Sigmoid colon (tissue), 7 donors: Measurements from ENCODE around the gene RNF169. TPM values are rescaled to one million over a fixed set of nuclear protein-coding genes. Genes with fewer than 3 reads are reported as not detected.

Source experiments
- DNase-seq: peaks from one replicate; pipeline ENCODE4 v3.0.0-alpha.2; 2019
- H3K27ac ChIP-seq, 4 donors: fragments of 200-600 bp; sonication (generic); one replicate each; pipeline ENCODE4 v1.5.1; 2016 to 2019; ENCODE audit warnings: mild to moderate bottlenecking in 1 of 4
- H3K27me3 ChIP-seq, 3 donors: fragments of 200-600 bp; sonication (generic); one replicate each; pipeline ENCODE4 v1.5.1; 2019; ENCODE audit warnings: mild to moderate bottlenecking in 1 of 3
- H3K36me3 ChIP-seq, 4 donors: fragments of 200-600 bp; sonication (generic); one replicate each; pipeline ENCODE4 v1.5.1; 2016 to 2019
- H3K4me1 ChIP-seq, 4 donors: fragments of 200-600 bp; sonication (generic); one replicate each; pipeline ENCODE4 v1.5.1; 2017 to 2019
- H3K4me3 ChIP-seq, 4 donors: fragments of 200-600 bp; sonication (generic); one replicate each; pipeline ENCODE4 v1.5.1; 2017 to 2019; ENCODE audit warnings: mild to moderate bottlenecking in 2 of 4, moderate library complexity in 1 of 4
- H3K9me3 ChIP-seq, 4 donors: fragments of 200-600 bp in 3 of 4; sonication (generic) in 3 of 4; one replicate each; pipeline versions ENCODE4 v1.5.1 to v1.6.1; 2013 to 2019
- EP300 ChIP-seq, 4 donors: sonication (generic); formaldehyde crosslinking; IDR thresholded peaks; one replicate each; pipeline ENCODE4 v1.6.1; 2017; ENCODE audit warnings: antibody characterized with exemption in 4 of 4
- POLR2A ChIP-seq, 2 donors: fragments of 450-650 bp; IDR thresholded peaks; one replicate each; pipeline ENCODE4 v1.6.1; 2016; ENCODE audit warnings: antibody characterized with exemption in 2 of 2, mild to moderate bottlenecking in 2 of 2, moderate library complexity in 2 of 2
- POLR2AphosphoS5 ChIP-seq, 4 donors: sonication (generic); formaldehyde crosslinking; IDR thresholded peaks; one replicate each; pipeline ENCODE4 v1.6.1; 2017; ENCODE audit warnings: antibody characterized with exemption in 4 of 4
- WGBS, 2 donors: extraction: QIAGEN DNeasy Blood & Tissue Kit; methylation state at CpG; one replicate each; pipeline ENCODE4 v1.1.7; 2013; 5-methylcytosine and 5-hydroxymethylcytosine counted together
- intact Hi-C: fragments of 100-400 bp; cut with DNase I; formaldehyde crosslinking; loops from one replicate; pipeline ENCODE4 v1.15.1; 2023
- polyA plus RNA-seq, 3 donors: library from polyadenylated mRNA; stranded (reverse); fragments of 200-250 nt; gene quantifications; one replicate each; pipeline ENCODE4 v1.2.3, GENCODE V29; 2013
- total RNA-seq, 4 donors: library from RNA; depleted of rRNA; stranded (reverse); fragments of >200 nt; gene quantifications; one replicate each; pipeline ENCODE4 v1.1.0, GENCODE V29; 2016
- TF ChIP-seq, protein P1 (sequence below), 4 experiments: fragments of 450-650 bp in 3 of 4; fragments of 200-600 bp in 1 of 4; IDR thresholded peaks; one replicate each; pipeline ENCODE4 v1.5.1; 2016 to 2019; ENCODE audit warnings: antibody characterized with exemption in 4 of 4, mild to moderate bottlenecking in 3 of 4, moderate library complexity in 2 of 4
- donor health status: healthy with polysubstance abuse.
- donor health status: Bipolar disorder and iron deficiency.
- donor health status: healthy.

The RNF169 gene
- total and polyA plus RNA-seq, 7 donors = 1.6 to 27.7 (median 20.3) TPM

DNA sequence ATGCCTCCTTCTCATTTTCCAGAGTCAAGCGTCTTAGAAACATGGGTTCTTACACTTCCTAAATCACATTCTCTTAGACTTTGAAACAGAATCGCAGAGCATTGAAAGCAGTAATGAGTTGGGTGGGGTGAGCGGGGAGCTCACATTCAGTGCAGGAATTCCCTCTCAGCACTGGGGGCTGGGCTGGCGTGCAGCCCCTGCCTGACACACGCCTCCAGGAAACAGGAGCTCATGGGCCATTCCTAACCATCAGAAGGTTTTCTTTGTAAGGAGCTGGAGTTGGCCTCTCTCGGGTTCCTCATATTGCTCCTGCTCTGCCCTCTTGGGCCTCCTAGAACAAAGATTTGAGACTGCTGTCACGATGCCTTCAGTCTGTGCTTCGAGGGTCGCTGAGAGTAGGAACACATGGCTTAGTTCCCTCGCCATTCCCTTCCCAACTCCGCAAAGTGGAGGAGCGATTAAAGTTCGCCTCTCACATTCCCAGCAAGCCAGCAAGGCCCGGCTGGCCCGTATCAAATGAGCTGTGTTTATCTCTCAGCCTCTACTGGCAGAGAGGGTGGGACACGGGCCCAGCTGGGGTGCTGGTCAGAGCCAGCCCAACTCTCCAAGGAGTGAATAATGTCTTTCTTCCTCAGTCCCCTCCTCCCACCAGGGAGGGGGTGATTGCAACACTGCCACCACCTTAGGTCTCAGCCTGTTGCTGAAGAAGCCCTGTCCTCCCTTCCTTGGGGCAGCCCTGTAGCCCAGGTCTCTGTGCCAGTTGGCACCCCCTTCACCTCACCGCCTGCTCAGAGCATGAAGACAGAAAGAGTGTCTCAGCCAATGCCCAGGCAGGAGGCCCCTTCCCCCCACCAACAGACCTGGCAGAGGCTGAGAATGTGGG, 27.8 kb upstream of the RNF169 start:
- Histone ChIP-seq H3K4me1 (peaks cover 0 to 86% (median 73%) of the 10 kb centered on the region in 4 donors), H3K9me3 (no peaks in the 10 kb centered on the region), H3K4me3 (no peak overlapping the region), H3K27me3 (no peaks in the 10 kb centered on the region), H3K36me3 (no peaks in the 10 kb centered on the region), H3K27ac (peak overlapping the region; percentile 79 to 93 (median 84))
- DNase-seq = peak; percentile 97
- WGBS, 2 donors = 72 to 84% methylated on average over 17 of the region's 17 CpGs
- TF ChIP-seq, protein P1, sequence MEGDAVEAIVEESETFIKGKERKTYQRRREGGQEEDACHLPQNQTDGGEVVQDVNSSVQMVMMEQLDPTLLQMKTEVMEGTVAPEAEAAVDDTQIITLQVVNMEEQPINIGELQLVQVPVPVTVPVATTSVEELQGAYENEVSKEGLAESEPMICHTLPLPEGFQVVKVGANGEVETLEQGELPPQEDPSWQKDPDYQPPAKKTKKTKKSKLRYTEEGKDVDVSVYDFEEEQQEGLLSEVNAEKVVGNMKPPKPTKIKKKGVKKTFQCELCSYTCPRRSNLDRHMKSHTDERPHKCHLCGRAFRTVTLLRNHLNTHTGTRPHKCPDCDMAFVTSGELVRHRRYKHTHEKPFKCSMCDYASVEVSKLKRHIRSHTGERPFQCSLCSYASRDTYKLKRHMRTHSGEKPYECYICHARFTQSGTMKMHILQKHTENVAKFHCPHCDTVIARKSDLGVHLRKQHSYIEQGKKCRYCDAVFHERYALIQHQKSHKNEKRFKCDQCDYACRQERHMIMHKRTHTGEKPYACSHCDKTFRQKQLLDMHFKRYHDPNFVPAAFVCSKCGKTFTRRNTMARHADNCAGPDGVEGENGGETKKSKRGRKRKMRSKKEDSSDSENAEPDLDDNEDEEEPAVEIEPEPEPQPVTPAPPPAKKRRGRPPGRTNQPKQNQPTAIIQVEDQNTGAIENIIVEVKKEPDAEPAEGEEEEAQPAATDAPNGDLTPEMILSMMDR (IDR thresholded peaks at IDR 0.05) = no peak
- TF ChIP-seq POLR2AphosphoS5 (IDR thresholded peaks at IDR 0.05) (peak; percentile 64 to 86 (median 79)), POLR2A (IDR thresholded peaks at IDR 0.05) (no peak), EP300 (IDR thresholded peaks at IDR 0.05) (peak in 2 of 4 donors; percentile 41 to 65)
- intact Hi-C loops = loop anchor here (5.0 kb wide), 1 partner anchor 89 kb away; no protein-coding TSS in a partner anchor

DNA sequence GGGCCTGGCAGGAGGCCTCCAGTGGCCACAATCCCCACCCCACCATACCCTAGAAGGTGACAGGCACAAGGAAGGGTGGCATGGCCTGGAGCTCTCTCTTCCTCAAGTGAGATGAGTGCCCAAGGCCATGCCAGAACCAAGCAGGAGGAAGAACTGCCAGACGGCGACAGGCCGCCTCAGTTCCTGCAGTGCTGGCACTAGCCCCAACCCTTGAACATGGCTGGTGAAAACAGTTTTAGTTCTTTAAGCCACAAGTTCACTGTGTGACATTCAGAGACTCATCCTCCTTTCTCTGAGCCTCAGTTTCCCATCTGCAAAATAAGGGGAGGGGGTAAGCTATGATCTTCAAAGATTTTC, 27.2 kb upstream of the RNF169 start:
- H3K36me3 ChIP-seq = no peaks in the 10 kb centered on the region
- H3K27ac ChIP-seq = peak overlapping the region; percentile 79 to 93 (median 84)
- no peak overlapping the region for H3K4me3 ChIP-seq
- TF ChIP-seq EP300 (IDR thresholded peaks at IDR 0.05) (no peak), POLR2AphosphoS5 (IDR thresholded peaks at IDR 0.05) (no peak), POLR2A (IDR thresholded peaks at IDR 0.05) (no peak)
- TF ChIP-seq, protein P1 (IDR thresholded peaks at IDR 0.05) = no peak
- DNase-seq = no peak
- no peaks in the 10 kb centered on the region for H3K27me3 ChIP-seq
- intact Hi-C loops = loop anchor here (5.0 kb wide), 1 partner anchor 89 kb away; no protein-coding TSS in a partner anchor
- H3K9me3 ChIP-seq = no peaks in the 10 kb centered on the region
- WGBS, 2 donors = 87 to 96% methylated on average over 3 of the region's 3 CpGs
- peaks cover 0 to 86% (median 79%) of the 10 kb centered on the region in 4 donors for H3K4me1 ChIP-seq

GRCh38 chr11:74723511-74723910, 25.1 kb upstream of the RNF169 start:
- intact Hi-C loops = loop anchor here (5.0 kb wide), 1 partner anchor 91 kb away; no protein-coding TSS in a partner anchor
- 82 to 85% methylated on average over 5 of the region's 5 CpGs for WGBS, 2 donors
- Histone ChIP-seq H3K4me1 (peaks cover 0 to 79% (median 63%) of the 10 kb centered on the region in 4 donors), H3K27me3 (no peaks in the 10 kb centered on the region), H3K4me3 (no peak overlapping the region), H3K9me3 (no peaks in the 10 kb centered on the region), H3K36me3 (no peaks in the 10 kb centered on the region), H3K27ac (peak overlapping the region in 3 of 4 donors; percentile 73 to 93 (median 89))
- no peak for DNase-seq
- TF ChIP-seq EP300 (IDR thresholded peaks at IDR 0.05) (no peak), POLR2AphosphoS5 (IDR thresholded peaks at IDR 0.05) (no peak), POLR2A (IDR thresholded peaks at IDR 0.05) (no peak)
- TF ChIP-seq, protein P1 (IDR thresholded peaks at IDR 0.05) = no peak

DNA sequence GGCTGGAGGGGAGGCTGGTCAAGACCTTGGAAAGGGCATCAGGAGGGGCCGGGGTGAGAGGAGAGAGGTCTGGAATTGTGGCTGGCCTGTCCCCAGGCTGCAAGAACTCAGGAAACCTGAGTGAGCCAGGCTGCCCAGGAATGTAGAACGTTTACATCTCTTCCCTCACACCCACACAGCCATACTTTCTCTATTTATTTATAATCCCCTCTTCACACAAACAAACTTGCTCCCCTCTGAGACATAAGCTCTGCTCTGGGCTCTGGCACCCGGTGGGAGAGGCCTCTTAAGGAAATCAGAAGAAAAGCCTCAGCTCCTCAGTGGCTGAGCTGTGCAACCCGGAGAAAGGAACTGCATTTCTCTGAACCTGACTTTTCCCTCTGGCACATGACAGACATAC, 22.9 kb upstream of the RNF169 start:
- Histone ChIP-seq H3K4me3 (no peak overlapping the region), H3K4me1 (peaks cover 0 to 79% (median 51%) of the 10 kb centered on the region in 4 donors), H3K9me3 (no peaks in the 10 kb centered on the region), H3K36me3 (no peaks in the 10 kb centered on the region), H3K27me3 (peaks cover 0 to 3% (median 0%) of the 10 kb centered on the region in 3 donors), H3K27ac (peak overlapping the region; percentile 37 to 93 (median 81))
- TF ChIP-seq, protein P1 (IDR thresholded peaks at IDR 0.05) = no peak
- TF ChIP-seq POLR2A (IDR thresholded peaks at IDR 0.05) (no peak), POLR2AphosphoS5 (IDR thresholded peaks at IDR 0.05) (no peak), EP300 (IDR thresholded peaks at IDR 0.05) (no peak)
- 66 to 68% methylated on average over 4 of the region's 4 CpGs for WGBS, 2 donors
- no peak for DNase-seq
- intact Hi-C loops = loop anchor here (1.0 to 5.0 kb wide), 3 partner anchors 23 to 115 kb away; no protein-coding TSS in a partner anchor
